ENCODE results near the gene NOS1AP. TPM values are rescaled to one million over a fixed set of nuclear protein-coding genes. Genes with fewer than 3 reads are reported as not detected.

NOS1AP gene
- total RNA-seq, 1 experiment from 2014 or later: 5.3 TPM

- Histone ChIP-seq H3K9me2 (ENCODE audit: insufficient read depth) (no peaks in the 10 kb centered on the region), H3K9ac (ENCODE audit: low read length) (no peak overlapping the region), H2AFZ (ENCODE audit: low read depth, low read length, poor library complexity, severe bottlenecking) (no peak overlapping the region), H3K27ac (ENCODE audit: low read depth, low read length) (no peak overlapping the region), H3K27me3 (ENCODE audit: insufficient read depth, low read length) (no peaks in the 10 kb centered on the region), H3K79me2 (ENCODE audit: insufficient read depth, low read length) (no peaks in the 10 kb centered on the region), H3K4me2 (ENCODE audit: low read length) (no peak overlapping the region), H3K36me3 (ENCODE audit: control insufficient read depth in 1 of 2, insufficient read depth in 2 of 2, low read length in 2 of 2) (no peaks in the 10 kb centered on the region), H4K20me1 (ENCODE audit: insufficient read depth) (no peaks in the 10 kb centered on the region), H3K9me3 (ENCODE audit: control insufficient read depth in 1 of 2, insufficient read depth in 1 of 2, low read depth in 1 of 2, low read length in 2 of 2) (no peaks in the 10 kb centered on the region), H3K4me1 (ENCODE audit: control insufficient read depth in 1 of 2, insufficient read depth in 2 of 2, low read length in 2 of 2) (no peaks in the 10 kb centered on the region), H3K4me3 (replicated peaks in 1 of 2; ENCODE audit: low read depth in 1 of 2, low read length in 2 of 2) (no peak overlapping the region)
- POLR2A ChIA-PET: no interaction called here
- CTCF ChIA-PET: interaction anchor here (1.0 kb wide), 1 partner anchor 20 kb away, joined by 3 read pairs; no protein-coding TSS in a partner anchor
- no peak for DNase-seq (ENCODE audit: low read depth, low spot score)
- ATAC-seq: no peak
- no TSS peak for BruUV-seq (replicated peaks)
- RAD21 ChIA-PET (ENCODE audit: low non-redundant PET in 1 of 2, low total read pairs in 2 of 2, uncharacterized antibody in 2 of 2, unreplicated experiment in 2 of 2): no interaction called here
- TF ChIP-seq REST (IDR thresholded peaks at IDR 0.05; ENCODE audit: low read depth) (no peak), ZNF274 (IDR thresholded peaks at IDR 0.05; ENCODE audit: low read depth, low read length) (no peak), MAX (IDR thresholded peaks at IDR 0.05) (no peak), CEBPB (IDR thresholded peaks at IDR 0.05; ENCODE audit: low read depth) (no peak), POLR2A (IDR thresholded peaks at IDR 0.05; ENCODE audit: borderline replicate concordance, extremely low read depth, insufficient read depth, insufficient read length) (no peak), EZH2phosphoT487 (IDR thresholded peaks at IDR 0.05; ENCODE audit: borderline replicate concordance) (no peak), YY1 (IDR thresholded peaks at IDR 0.05; ENCODE audit: extremely low read depth, insufficient replicate concordance, low read depth, low read length) (no peak)
- intact Hi-C loops (cut with micrococcal nuclease): no loop called here
These were observed 190.5 kb downstream of the NOS1AP start for GRCh38 chr1:162259894-162260455.
